ENCODE measurements around the gene DNLZ. TPM values are rescaled to one million over a fixed set of nuclear protein-coding genes. Genes with fewer than 3 reads are reported as not detected.

Gene DNLZ
- total RNA-seq, 5 donors from 2014 or later (not counting 1 experiment from before 2014, with no cell fraction given), result 20.4 to 46.8 (median 36.3) TPM

DNA sequence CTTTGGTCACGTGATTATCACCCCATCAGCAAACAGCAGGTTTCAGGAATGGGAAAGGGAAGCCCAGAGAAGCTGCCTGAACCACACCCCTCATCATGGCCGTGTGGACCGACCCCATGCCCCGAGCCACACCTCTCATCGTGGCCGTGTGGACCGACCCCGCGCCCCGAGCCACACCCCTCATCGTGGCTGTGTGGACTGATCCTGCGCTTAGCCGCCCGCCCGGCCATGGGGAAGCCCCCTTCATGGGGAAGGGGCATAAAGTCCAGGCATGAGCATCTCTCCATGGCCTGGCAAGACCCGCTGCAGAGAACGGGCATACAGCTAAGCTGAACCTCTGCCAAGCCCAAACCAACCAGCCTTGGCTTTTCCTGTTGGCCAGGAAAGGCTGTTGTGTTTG, 30.0 kb upstream of the DNLZ start:
- WGBS (ENCODE audit: insufficient coverage), result 92% methylated on average over 8 of the region's 17 CpGs
- Mint-ChIP-seq H3K36me3 (peaks cover 39% of the 10 kb centered on the region), H3K9me3 (no peaks in the 10 kb centered on the region), H3K27me3 (no peaks in the 10 kb centered on the region), H3K4me1 (peaks cover under 1 to 7% (median 6%) of the 10 kb centered on the region in 3 donors), H3K27ac (no peak overlapping the region), H3K4me3 (no peak overlapping the region)
- DNase-seq, result no peak
- ChIA-PET CTCF (no interaction called here), POLR2A (interaction anchor here in 1 of 2 donors (0.5 kb wide), 2 partner anchors 12 to 23 kb away, joined by 3 to 4 read pairs; no protein-coding TSS in a partner anchor)
- peaks cover under 1 to 80% of the 10 kb centered on the region in 2 donors for H3K36me3 ChIP-seq (ENCODE audit: control insufficient read depth in 2 of 2, extremely low read depth in 1 of 2, insufficient read depth in 1 of 2, low read length in 1 of 2)
- no peak for ATAC-seq (replicated peaks in 1 of 4)
- no peaks in the 10 kb centered on the region for H3K9me3 ChIP-seq
- no peak overlapping the region for H3K4me3 ChIP-seq (ENCODE audit: control insufficient read depth in 1 of 2, extremely low read depth in 1 of 2, low read length in 1 of 2)
- no peak overlapping the region for H3K27ac ChIP-seq (ENCODE audit: low read length)
- peaks cover 0 to 4% of the 10 kb centered on the region in 2 experiments for H3K27me3 ChIP-seq (replicated peaks in 1 of 2; ENCODE audit: control insufficient read depth in 2 of 2, extremely low read depth in 1 of 2, insufficient read depth in 2 of 2, low read length in 1 of 2)
- H3K4me1 ChIP-seq (ENCODE audit: control insufficient read depth in 1 of 2, extremely low read depth in 1 of 2, insufficient read depth in 2 of 2, low read length in 2 of 2), result peaks cover 0 to 4% of the 10 kb centered on the region in 2 experiments

DNA sequence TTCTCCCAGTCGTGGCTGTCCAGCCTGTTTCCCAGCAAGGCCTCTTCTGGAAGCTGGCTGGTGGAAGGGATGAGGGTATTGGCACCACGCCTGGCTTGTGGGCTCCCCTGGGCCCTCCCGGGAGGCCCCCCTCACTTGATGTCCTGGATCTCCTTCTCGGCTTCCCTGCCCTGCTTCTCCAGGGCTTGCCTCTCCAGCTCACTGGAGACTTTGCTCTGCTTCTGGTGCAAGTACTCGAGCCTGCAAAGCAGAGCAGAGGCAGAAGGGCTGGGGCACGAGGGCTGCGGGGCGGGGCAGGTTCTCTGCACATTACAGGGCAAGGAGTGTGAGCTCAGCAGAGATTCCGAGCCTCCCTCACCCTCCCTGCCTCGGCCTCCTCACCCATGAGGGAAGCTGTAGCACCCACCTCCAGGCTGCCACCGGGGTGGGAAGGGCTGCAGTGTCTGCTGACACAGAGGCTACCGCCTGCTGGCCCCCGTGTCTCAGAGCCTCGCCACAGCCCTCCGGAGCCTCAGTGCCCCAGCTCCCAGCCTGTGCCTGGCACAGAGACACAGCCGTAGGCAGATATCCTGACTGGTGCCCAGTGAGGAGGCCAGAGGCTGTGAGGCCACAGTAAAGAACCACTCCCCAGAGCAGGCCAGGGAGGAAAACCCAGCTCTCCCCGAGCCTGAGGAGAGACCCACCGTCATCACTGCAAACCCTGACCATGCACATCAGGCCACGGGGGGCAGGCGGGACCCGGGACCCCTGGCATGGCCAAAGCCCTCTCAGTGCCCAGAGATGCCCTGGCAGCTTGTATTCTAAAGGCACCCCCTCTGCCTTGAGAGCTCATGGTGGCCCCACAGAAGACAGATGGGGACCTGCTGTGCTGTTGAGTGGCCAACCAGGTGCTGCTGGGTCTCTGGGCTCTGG, 29.2 kb upstream of the DNLZ start:
- POLR2A ChIA-PET, result interaction anchor here in 1 of 2 donors (0.5 kb wide), 2 partner anchors 10 to 24 kb away, joined by 3 read pairs; no protein-coding TSS in a partner anchor
- 93% methylated on average over 18 of the region's 21 CpGs for WGBS (ENCODE audit: insufficient coverage)
- no peak for ATAC-seq (replicated peaks in 1 of 4)

DNA sequence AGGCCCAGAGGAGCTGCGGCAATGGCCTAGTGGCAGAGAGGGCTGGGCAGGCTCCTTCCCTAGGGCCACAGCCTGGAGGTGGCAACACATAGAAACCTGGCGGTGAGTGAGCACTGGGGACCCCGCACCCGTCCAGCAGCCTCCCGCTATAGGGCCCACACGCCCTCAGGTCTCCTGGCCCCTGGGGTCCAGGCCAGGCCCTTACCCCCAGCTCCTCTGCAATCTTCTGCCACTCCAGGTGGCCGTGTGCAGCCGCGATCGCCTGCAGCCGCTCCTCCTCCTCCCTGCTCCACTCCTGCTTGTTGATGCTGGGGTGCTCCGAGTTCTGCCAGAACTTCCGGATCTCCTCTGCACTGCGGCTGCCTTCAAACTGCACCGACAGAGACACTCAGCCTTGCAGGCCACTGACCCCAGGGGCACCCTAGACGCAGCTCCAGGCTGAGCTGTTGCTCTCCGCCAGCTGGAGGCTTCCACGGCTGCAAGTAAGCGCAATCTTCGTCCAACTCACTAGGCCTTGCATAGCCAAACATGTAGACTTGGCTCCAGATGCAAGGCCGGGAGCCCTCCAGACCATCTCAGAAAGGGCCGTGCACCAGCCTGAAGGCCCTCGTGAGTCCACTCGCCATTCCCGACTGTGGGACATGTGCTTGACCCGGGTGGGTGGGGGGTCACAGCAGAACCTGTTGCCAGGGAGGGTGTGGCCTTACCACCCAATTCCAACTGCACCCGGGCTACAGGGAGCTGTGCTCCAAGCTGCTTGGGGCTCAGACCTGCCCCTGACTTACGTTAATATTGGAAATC, 28.4 kb upstream of the DNLZ start:
- no peak for ATAC-seq (replicated peaks in 1 of 4)
- Histone ChIP-seq H3K27me3 (replicated peaks in 1 of 2; ENCODE audit: control insufficient read depth in 2 of 2, extremely low read depth in 1 of 2, insufficient read depth in 2 of 2, low read length in 1 of 2) (peaks cover 0 to 4% of the 10 kb centered on the region in 2 experiments), H3K27ac (ENCODE audit: low read length) (no peak overlapping the region), H3K36me3 (ENCODE audit: control insufficient read depth in 2 of 2, extremely low read depth in 1 of 2, insufficient read depth in 1 of 2, low read length in 1 of 2) (peaks cover 4 to 85% of the 10 kb centered on the region in 2 donors), H3K4me1 (ENCODE audit: control insufficient read depth in 1 of 2, extremely low read depth in 1 of 2, insufficient read depth in 2 of 2, low read length in 2 of 2) (no peaks in the 10 kb centered on the region), H3K4me3 (ENCODE audit: control insufficient read depth in 1 of 2, extremely low read depth in 1 of 2, low read length in 1 of 2) (no peak overlapping the region), H3K9me3 (no peaks in the 10 kb centered on the region)
- peaks cover 46% of the 10 kb centered on the region for H3K36me3 Mint-ChIP-seq
- CTCF ChIA-PET, result no interaction called here
- no peak for DNase-seq
- H3K4me1 Mint-ChIP-seq, result no peaks in the 10 kb centered on the region
- H3K4me3 Mint-ChIP-seq, result no peak overlapping the region
- 97% methylated on average over 26 of the region's 28 CpGs for WGBS (ENCODE audit: insufficient coverage)
- no peak overlapping the region for H3K27ac Mint-ChIP-seq
- H3K9me3 Mint-ChIP-seq, result no peaks in the 10 kb centered on the region
- no peaks in the 10 kb centered on the region for H3K27me3 Mint-ChIP-seq
- POLR2A ChIA-PET, result no interaction called here

More for the DNA sequence above, 29.2 kb upstream of the DNLZ start:
- no peak for DNase-seq
- H3K9me3 Mint-ChIP-seq, result no peaks in the 10 kb centered on the region
- Histone ChIP-seq H3K4me3 (ENCODE audit: control insufficient read depth in 1 of 2, extremely low read depth in 1 of 2, low read length in 1 of 2) (no peak overlapping the region), H3K9me3 (no peaks in the 10 kb centered on the region), H3K4me1 (ENCODE audit: control insufficient read depth in 1 of 2, extremely low read depth in 1 of 2, insufficient read depth in 2 of 2, low read length in 2 of 2) (no peaks in the 10 kb centered on the region), H3K27ac (ENCODE audit: low read length) (no peak overlapping the region), H3K27me3 (replicated peaks in 1 of 2; ENCODE audit: control insufficient read depth in 2 of 2, extremely low read depth in 1 of 2, insufficient read depth in 2 of 2, low read length in 1 of 2) (peaks cover 0 to 4% of the 10 kb centered on the region in 2 experiments), H3K36me3 (ENCODE audit: control insufficient read depth in 2 of 2, extremely low read depth in 1 of 2, insufficient read depth in 1 of 2, low read length in 1 of 2) (peaks cover 4 to 83% of the 10 kb centered on the region in 2 donors)
- H3K27me3 Mint-ChIP-seq, result no peaks in the 10 kb centered on the region
- CTCF ChIA-PET, result no interaction called here
- peaks cover 0 to 2% (median 2%) of the 10 kb centered on the region in 3 donors for H3K4me1 Mint-ChIP-seq
- H3K27ac Mint-ChIP-seq, result no peak overlapping the region
- peaks cover 43% of the 10 kb centered on the region for H3K36me3 Mint-ChIP-seq
- no peak overlapping the region for H3K4me3 Mint-ChIP-seq

DNA sequence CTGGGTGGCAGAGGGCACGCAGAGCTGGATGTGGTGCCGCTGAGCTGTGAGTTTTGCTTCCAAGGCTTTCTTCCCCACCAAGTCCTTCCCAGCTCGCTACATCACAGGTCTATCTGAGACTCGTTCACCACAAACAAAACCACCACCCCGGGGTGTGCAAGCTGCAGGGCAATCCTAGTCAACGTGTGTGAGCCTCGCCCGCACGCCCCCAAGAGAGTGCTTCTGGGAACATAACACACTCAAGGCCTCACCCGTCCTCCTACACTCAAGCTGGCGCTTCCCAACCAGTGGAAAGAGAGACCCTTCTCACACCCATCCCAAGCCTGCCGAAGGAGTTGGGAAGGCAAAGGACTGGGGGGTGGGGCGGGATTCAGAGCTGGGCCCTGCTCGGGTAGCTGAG, 25.9 kb upstream of the DNLZ start:
- H3K36me3 Mint-ChIP-seq, result peaks cover 44% of the 10 kb centered on the region

DNA sequence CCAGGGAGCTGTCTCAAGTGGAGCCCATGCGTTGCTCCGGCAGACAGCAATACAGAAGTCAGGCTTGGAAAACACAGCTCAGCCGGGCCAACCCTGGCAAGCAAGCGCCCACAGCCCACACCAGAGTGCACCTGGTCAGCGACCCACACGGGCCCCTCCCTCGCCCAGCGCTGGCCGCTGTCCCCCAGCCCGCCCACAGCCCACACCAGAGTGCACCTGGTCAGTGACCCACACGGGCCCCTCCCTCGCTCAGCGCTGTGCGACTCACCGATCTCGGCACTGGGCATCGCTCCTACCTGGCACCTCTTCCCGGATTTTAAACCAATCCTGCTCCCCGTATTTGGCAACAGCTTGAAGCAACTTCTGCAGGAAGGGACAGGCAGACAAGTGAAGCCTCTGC, 23.7 kb upstream of the DNLZ start:
- peaks cover 49% of the 10 kb centered on the region for H3K36me3 Mint-ChIP-seq
- H3K27ac Mint-ChIP-seq, result no peak overlapping the region
- Histone ChIP-seq H3K36me3 (ENCODE audit: control insufficient read depth in 2 of 2, extremely low read depth in 1 of 2, insufficient read depth in 1 of 2, low read length in 1 of 2) (peaks cover 8 to 64% of the 10 kb centered on the region in 2 donors), H3K4me1 (ENCODE audit: control insufficient read depth in 1 of 2, extremely low read depth in 1 of 2, insufficient read depth in 2 of 2, low read length in 2 of 2) (peaks cover 5 to 20% of the 10 kb centered on the region in 2 experiments), H3K27me3 (replicated peaks in 1 of 2; ENCODE audit: control insufficient read depth in 2 of 2, extremely low read depth in 1 of 2, insufficient read depth in 2 of 2, low read length in 1 of 2) (no peaks in the 10 kb centered on the region), H3K9me3 (no peaks in the 10 kb centered on the region), H3K4me3 (ENCODE audit: control insufficient read depth in 1 of 2, extremely low read depth in 1 of 2, low read length in 1 of 2) (no peak overlapping the region), H3K27ac (ENCODE audit: low read length) (no peak overlapping the region)
- no peaks in the 10 kb centered on the region for H3K9me3 Mint-ChIP-seq
- H3K27me3 Mint-ChIP-seq, result no peaks in the 10 kb centered on the region
- no peak for DNase-seq
- no peak overlapping the region for H3K4me3 Mint-ChIP-seq
- ATAC-seq (replicated peaks in 1 of 4), result no peak
- WGBS (ENCODE audit: insufficient coverage), result 96% methylated on average over 19 of the region's 19 CpGs
- H3K4me1 Mint-ChIP-seq, result peaks cover 8 to 21% (median 20%) of the 10 kb centered on the region in 3 donors
- CTCF ChIA-PET, result no interaction called here
- POLR2A ChIA-PET, result no interaction called here

More for the DNA sequence above, 25.9 kb upstream of the DNLZ start:
- Histone ChIP-seq H3K27me3 (replicated peaks in 1 of 2; ENCODE audit: control insufficient read depth in 2 of 2, extremely low read depth in 1 of 2, insufficient read depth in 2 of 2, low read length in 1 of 2) (no peaks in the 10 kb centered on the region), H3K36me3 (ENCODE audit: control insufficient read depth in 2 of 2, extremely low read depth in 1 of 2, insufficient read depth in 1 of 2, low read length in 1 of 2) (peaks cover 4 to 64% of the 10 kb centered on the region in 2 donors), H3K4me3 (ENCODE audit: control insufficient read depth in 1 of 2, extremely low read depth in 1 of 2, low read length in 1 of 2) (no peak overlapping the region), H3K27ac (ENCODE audit: low read length) (no peak overlapping the region), H3K4me1 (ENCODE audit: control insufficient read depth in 1 of 2, extremely low read depth in 1 of 2, insufficient read depth in 2 of 2, low read length in 2 of 2) (peaks cover 5 to 15% of the 10 kb centered on the region in 2 experiments), H3K9me3 (no peaks in the 10 kb centered on the region)
- H3K27ac Mint-ChIP-seq, result no peak overlapping the region
- no peak overlapping the region for H3K4me3 Mint-ChIP-seq
- no peak for ATAC-seq (replicated peaks in 1 of 4)
- ChIA-PET POLR2A (no interaction called here), CTCF (no interaction called here)
- H3K27me3 Mint-ChIP-seq, result no peaks in the 10 kb centered on the region
- DNase-seq, result no peak
- 44% methylated on average over 6 of the region's 14 CpGs for WGBS (ENCODE audit: insufficient coverage)
- H3K9me3 Mint-ChIP-seq, result no peaks in the 10 kb centered on the region
- peaks cover 8 to 19% (median 18%) of the 10 kb centered on the region in 3 donors for H3K4me1 Mint-ChIP-seq

DNA sequence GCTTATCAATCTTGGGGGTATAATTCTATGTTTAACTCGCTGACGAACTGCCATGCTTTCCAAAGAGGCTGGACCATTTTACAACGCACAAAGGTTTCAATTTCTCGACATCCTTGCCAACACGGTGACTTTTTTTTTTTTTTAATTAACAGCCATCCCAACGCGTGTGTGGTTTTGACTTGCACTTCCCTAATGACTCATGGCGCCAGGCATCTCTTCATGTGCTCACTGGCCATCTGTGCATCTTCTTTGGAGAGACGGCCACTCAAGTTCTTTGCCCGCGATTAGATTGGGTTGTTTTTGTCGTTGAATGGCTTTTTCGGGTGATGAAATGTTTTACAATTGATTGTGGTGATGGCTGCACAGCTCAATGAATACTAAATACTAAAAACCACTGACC, 22.5 kb upstream of the DNLZ start:
- Histone ChIP-seq H3K27ac (ENCODE audit: low read length) (no peak overlapping the region), H3K4me1 (ENCODE audit: control insufficient read depth in 1 of 2, extremely low read depth in 1 of 2, insufficient read depth in 2 of 2, low read length in 2 of 2) (peaks cover 5 to 20% of the 10 kb centered on the region in 2 experiments), H3K9me3 (no peaks in the 10 kb centered on the region), H3K36me3 (ENCODE audit: control insufficient read depth in 2 of 2, extremely low read depth in 1 of 2, insufficient read depth in 1 of 2, low read length in 1 of 2) (peaks cover 15 to 64% of the 10 kb centered on the region in 2 donors), H3K4me3 (ENCODE audit: control insufficient read depth in 1 of 2, extremely low read depth in 1 of 2, low read length in 1 of 2) (no peak overlapping the region), H3K27me3 (replicated peaks in 1 of 2; ENCODE audit: control insufficient read depth in 2 of 2, extremely low read depth in 1 of 2, insufficient read depth in 2 of 2, low read length in 1 of 2) (no peaks in the 10 kb centered on the region)
- no peak overlapping the region for H3K4me3 Mint-ChIP-seq
- CTCF ChIA-PET, result interaction anchor here in 1 of 2 donors (0.6 kb wide), 1 partner anchor 1121 kb away, joined by 5 read pairs; no protein-coding TSS in a partner anchor
- DNase-seq (no peak), ATAC-seq (replicated peaks in 1 of 4) (no peak)
- no peak overlapping the region for H3K27ac Mint-ChIP-seq
- WGBS (ENCODE audit: insufficient coverage), result 50% methylated on average over 4 of the region's 13 CpGs
- peaks cover 8 to 21% (median 20%) of the 10 kb centered on the region in 3 donors for H3K4me1 Mint-ChIP-seq
- no peaks in the 10 kb centered on the region for H3K27me3 Mint-ChIP-seq
- no peaks in the 10 kb centered on the region for H3K9me3 Mint-ChIP-seq
- POLR2A ChIA-PET, result no interaction called here
- peaks cover 42% of the 10 kb centered on the region for H3K36me3 Mint-ChIP-seq
